ENCODE data around the gene RNU5D-1. TPM values are rescaled to one million over a fixed set of nuclear protein-coding genes. Genes with fewer than 3 reads are reported as not detected.
A peak's percentile ranks its signal among the peaks of the same experiment; 100 is the strongest.
"Not testable (repeated sequence)": the region's sequence is repeated elsewhere in the genome, so short reads cannot be mapped to it uniquely, and the experiment has no call there.

Gene RNU5D-1
- total RNA-seq, 1 experiment from 2014 or later: not detected

GRCh38 chr1:44740179-44740617 lies 9.2 kb upstream of the RNU5D-1 start:
- POLR2A ChIA-PET: interaction anchor here (0.7 to 9.2 kb wide), 6 partner anchors 9 to 270 kb away, joined by 3 to 53 read pairs (median 6); partner anchors contain the start of genes PLK3, RNU5D-1 and RPS8
- Mint-ChIP-seq H3K27me3 (ENCODE audit: insufficient read depth, unreplicated experiment) (no peaks in the 10 kb centered on the region), H3K9me3 (ENCODE audit: unreplicated experiment) (no peaks in the 10 kb centered on the region), H3K36me3 (ENCODE audit: insufficient read depth, unreplicated experiment) (peaks cover 27% of the 10 kb centered on the region), H3K4me1 (ENCODE audit: insufficient read depth, unreplicated experiment) (peaks cover 6% of the 10 kb centered on the region), H3K27ac (ENCODE audit: low read depth, unreplicated experiment) (no peak overlapping the region), H3K4me3 (ENCODE audit: unreplicated experiment) (peak overlapping the region; percentile 90)
- no peak for DNase-seq (ENCODE audit: unreplicated experiment)
- intact Hi-C loops (cut with micrococcal nuclease): no loop called here
- TSS peak; percentile 87 for BruUV-seq (replicated peaks)
- CTCF ChIA-PET: interaction anchor here (0.7 to 1.5 kb wide), 2 partner anchors 9 to 560 kb away, joined by 6 to 7 read pairs; partner anchors contain the start of gene RNU5D-1
- TF ChIP-seq CTCF (IDR thresholded peaks at IDR 0.05; ENCODE audit: unreplicated experiment): no peak

DNA sequence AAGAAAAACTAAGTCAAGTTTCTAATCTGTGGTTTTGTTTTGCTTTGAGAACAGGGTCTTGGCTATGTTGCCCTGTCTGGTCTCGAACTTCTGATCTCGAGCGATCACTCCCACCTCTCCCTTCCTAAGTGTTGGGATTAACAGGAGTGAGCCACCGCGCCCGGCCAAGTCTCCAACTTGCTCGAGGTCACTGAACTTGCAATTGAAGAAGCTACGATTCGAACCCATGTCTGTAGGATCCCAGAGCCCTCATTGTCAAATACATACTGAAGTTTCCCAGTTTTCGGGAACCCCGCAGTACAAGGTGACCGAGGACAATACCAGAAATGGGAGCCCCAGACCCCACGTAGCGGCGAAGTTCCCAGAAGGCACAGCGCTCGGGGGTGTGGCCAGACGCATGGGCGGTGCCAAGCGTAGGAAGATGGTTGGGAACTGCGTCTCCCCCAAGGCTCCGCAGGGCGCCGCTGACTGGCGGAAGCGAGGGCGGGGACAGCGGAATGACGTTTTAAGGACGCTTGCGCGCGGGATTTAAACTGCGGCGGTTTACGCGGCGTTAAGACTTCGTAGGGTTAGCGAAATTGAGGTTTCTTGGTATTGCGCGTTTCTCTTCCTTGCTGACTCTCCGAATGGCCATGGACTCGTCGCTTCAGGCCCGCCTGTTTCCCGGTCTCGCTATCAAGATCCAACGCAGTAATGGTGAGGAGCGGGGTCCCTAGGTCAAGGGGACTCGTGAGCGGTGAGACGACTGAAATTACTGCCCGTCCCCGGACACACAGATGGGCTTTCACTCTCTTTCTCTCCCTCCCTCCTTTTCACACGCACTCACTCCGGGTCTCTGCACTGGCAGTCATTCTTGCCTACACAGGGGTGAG lies 8.6 kb upstream of the RNU5D-1 start, which contains the start of gene KIF2C:
KIF2C (plus strand) TSS at position 531 of the 872 bp plus-strand sequence; CDS start at position 627, 96 bp downstream.
- TSS peak; percentile 96 for BruUV-seq (replicated peaks)
- Mint-ChIP-seq H3K27ac (ENCODE audit: low read depth, unreplicated experiment) (peak within 1 kb of the TSS; percentile 93), H3K4me1 (ENCODE audit: insufficient read depth, unreplicated experiment) (peaks cover 6% of the 10 kb centered on the region), H3K36me3 (ENCODE audit: insufficient read depth, unreplicated experiment) (peaks cover 21% of the 10 kb centered on the region), H3K9me3 (ENCODE audit: unreplicated experiment) (no peaks in the 10 kb centered on the region), H3K27me3 (ENCODE audit: insufficient read depth, unreplicated experiment) (no peaks in the 10 kb centered on the region), H3K4me3 (ENCODE audit: unreplicated experiment) (peak within 1 kb of the TSS; percentile 90)
- ChIA-PET CTCF (interaction anchor here (0.6 to 1.5 kb wide), 2 partner anchors 8 to 185 kb away, joined by 3 to 7 read pairs; partner anchors contain the start of gene RNU5D-1), POLR2A (interaction anchor here (0.7 to 9.2 kb wide), 10 partner anchors 8 to 271 kb away, joined by 3 to 53 read pairs (median 4); partner anchors contain the start of genes PLK3, RNU5D-1 and RPS8)
- DNase-seq (ENCODE audit: unreplicated experiment): peak; percentile 97
- intact Hi-C loops (cut with micrococcal nuclease): loop anchor here (2.0 kb wide), 1 partner anchor 35 kb away; the partner anchor contains the start of gene RPS8
- no peak for TF ChIP-seq CTCF (IDR thresholded peaks at IDR 0.05; ENCODE audit: unreplicated experiment)

GRCh38 chr1:44738953-44739306 lies 8.0 kb upstream of the RNU5D-1 start:
- intact Hi-C loops (cut with micrococcal nuclease): loop anchor here (2.0 kb wide), 1 partner anchor 36 kb away; the partner anchor contains the start of gene RPS8
- not testable (repeated sequence) for BruUV-seq (replicated peaks)
- POLR2A ChIA-PET: interaction anchor here (0.7 to 9.2 kb wide), 7 partner anchors 8 to 246 kb away, joined by 3 to 53 read pairs (median 5); partner anchors contain the start of genes PLK3, RNU5D-1 and RPS8

DNA sequence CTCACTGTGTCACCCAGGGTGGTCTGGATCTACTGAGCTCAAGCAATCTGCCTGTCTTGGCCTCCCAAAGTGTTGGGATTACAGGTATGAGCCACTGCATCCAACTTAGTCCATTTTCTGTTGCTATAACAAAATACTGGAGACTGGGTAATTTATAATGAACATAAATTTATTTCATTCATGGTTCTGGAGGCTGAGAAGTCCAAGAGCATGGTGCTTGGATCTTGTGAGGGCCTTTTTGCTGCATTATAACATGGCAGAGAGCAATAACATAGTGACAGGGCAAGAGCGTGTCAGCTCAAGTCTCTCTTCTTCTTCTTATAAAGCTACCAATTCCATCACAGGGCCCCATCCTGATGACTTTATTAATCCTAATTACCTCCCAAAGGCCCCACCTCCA lies 5.0 kb upstream of the RNU5D-1 start:
- Mint-ChIP-seq H3K27me3 (ENCODE audit: insufficient read depth, unreplicated experiment) (no peaks in the 10 kb centered on the region), H3K27ac (ENCODE audit: low read depth, unreplicated experiment) (no peak overlapping the region), H3K4me1 (ENCODE audit: insufficient read depth, unreplicated experiment) (peaks cover 10% of the 10 kb centered on the region), H3K36me3 (ENCODE audit: insufficient read depth, unreplicated experiment) (peaks cover 4% of the 10 kb centered on the region), H3K9me3 (ENCODE audit: unreplicated experiment) (no peaks in the 10 kb centered on the region), H3K4me3 (ENCODE audit: unreplicated experiment) (no peak overlapping the region)
- no peak for DNase-seq (ENCODE audit: unreplicated experiment)
- CTCF ChIA-PET: no interaction called here
- no peak for TF ChIP-seq CTCF (IDR thresholded peaks at IDR 0.05; ENCODE audit: unreplicated experiment)
- POLR2A ChIA-PET: interaction anchor here (1.0 to 1.3 kb wide), 2 partner anchors 14 to 40 kb away, joined by 3 to 4 read pairs; partner anchors contain the start of gene RPS8
- no TSS peak for BruUV-seq (replicated peaks)
- intact Hi-C loops (cut with micrococcal nuclease): no loop called here

More at GRCh38 chr1:44738953-44739306, 8.0 kb upstream of the RNU5D-1 start:
- not testable (repeated sequence) for H3K9me3 Mint-ChIP-seq (ENCODE audit: unreplicated experiment); DNase-seq (ENCODE audit: unreplicated experiment); H3K4me1 Mint-ChIP-seq (ENCODE audit: insufficient read depth, unreplicated experiment); H3K27me3 Mint-ChIP-seq (ENCODE audit: insufficient read depth, unreplicated experiment)
- H3K36me3 Mint-ChIP-seq (ENCODE audit: insufficient read depth, unreplicated experiment): peaks cover 15% of the 10 kb centered on the region
- peak overlapping the region; percentile 90 for H3K4me3 Mint-ChIP-seq (ENCODE audit: unreplicated experiment)
- CTCF ChIA-PET: interaction anchor here (0.6 kb wide), 1 partner anchor 185 kb away, joined by 3 read pairs; no protein-coding TSS in a partner anchor
- H3K27ac Mint-ChIP-seq (ENCODE audit: low read depth, unreplicated experiment): peak overlapping the region; percentile 93
